SK-N-DZ (cell line): ENCODE results near the gene ADGRG7.

ENCODE experiments used
- DNase-seq: peaks from one replicate; pipeline ENCODE4 v3.0.0-alpha.2; 2015; ENCODE audit warnings: low spot score

The ADGRG7 gene

GRCh38 chr3:100698736-100699135 lies 89.3 kb downstream of the ADGRG7 start:
- DNase-seq: no peak

DNA sequence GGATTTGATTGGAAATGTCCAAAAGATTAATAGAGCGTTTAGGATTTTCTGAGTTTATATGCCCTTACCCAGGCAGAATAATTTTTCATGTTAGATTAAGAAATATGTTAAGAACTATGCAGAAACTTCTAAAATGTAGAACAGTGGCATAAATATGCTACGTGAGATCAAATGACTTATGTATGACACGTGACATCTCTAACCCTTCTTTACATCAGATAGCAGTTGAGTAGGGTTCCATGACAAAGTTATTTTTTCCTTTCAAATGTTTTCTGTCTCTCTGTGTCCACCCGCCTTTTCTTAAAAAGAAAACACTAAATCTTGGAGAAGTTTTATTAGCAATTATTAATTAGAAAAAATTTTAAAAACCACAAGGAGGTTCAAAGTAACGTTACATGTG lies 91.3 kb downstream of the ADGRG7 start:
- no peak for DNase-seq

- no peak for DNase-seq
These were observed 92.9 kb downstream of the ADGRG7 start for GRCh38 chr3:100702082-100702979.

DNA sequence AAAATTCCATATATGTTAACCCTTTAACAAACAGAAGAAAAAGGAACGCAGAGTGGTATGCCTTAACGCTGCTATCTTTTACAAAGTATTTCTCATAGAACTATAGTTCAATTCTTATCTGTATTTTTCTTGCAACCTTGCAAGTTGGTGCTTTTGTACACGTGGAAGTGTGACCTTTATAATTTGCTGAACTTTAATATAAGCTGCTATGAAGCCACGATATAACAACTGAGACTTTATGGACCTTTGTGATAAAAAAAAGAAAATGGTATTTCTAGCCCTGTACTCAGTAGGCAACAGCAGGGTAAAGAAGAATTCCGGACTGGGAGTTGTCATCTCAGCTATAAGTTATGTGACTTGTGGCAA lies 93.6 kb downstream of the ADGRG7 start:
- no peak for DNase-seq

DNA sequence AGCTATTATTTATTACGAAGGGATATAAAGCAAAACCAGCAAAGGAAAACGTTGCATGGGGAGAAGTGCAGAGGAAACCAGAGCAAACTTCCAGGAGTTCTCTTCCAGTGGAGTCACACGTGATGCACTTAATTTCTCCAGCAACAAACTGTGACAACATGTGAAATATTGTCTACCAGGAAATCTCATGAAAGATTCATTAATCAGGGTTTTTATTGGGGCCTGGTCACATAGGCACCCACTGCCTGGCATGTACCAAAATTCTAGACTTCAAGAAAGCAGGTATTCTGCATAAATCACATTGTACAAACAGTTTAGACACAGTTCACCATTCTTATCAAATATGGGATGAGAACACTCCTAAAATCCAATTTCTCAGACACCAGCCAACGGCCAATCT lies 94.5 kb downstream of the ADGRG7 start:
- no peak for DNase-seq

DNA sequence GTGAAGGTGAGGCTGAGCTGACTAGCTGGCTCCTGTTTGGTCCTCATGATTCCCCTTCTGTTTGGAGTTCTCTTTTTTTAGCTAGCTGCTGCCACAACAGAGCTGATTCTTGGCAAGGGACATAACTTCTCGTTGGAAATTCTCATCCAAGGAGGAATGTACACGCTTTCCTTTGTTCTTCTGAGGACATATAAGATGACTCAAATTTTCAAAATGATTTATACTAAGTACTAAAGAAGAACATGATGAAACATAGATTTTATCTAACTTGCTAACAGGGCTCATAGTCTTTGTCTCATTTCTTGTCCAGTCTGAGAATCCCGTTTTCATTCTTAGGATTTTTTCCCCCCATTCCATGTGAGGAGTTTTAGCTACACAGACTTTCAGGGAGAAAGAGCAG lies 97.0 kb downstream of the ADGRG7 start:
- DNase-seq: no peak

DNA sequence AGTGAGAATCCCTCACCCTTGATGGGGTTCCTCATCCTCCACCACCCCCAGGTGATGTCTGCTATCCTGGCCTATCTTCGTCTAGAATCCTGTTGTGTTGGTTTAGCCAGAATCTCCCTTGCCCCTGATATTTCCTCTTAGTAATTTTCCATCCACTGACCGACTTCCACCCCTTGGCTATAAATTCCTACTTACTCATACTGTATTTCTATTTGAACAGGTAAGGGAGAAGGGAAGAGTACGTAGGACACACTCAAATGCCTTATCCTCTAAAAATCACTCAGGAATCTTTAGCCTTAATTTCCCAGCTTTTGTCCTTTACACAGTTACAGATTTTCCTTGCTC lies 99.2 kb downstream of the ADGRG7 start:
- no peak for DNase-seq

DNA sequence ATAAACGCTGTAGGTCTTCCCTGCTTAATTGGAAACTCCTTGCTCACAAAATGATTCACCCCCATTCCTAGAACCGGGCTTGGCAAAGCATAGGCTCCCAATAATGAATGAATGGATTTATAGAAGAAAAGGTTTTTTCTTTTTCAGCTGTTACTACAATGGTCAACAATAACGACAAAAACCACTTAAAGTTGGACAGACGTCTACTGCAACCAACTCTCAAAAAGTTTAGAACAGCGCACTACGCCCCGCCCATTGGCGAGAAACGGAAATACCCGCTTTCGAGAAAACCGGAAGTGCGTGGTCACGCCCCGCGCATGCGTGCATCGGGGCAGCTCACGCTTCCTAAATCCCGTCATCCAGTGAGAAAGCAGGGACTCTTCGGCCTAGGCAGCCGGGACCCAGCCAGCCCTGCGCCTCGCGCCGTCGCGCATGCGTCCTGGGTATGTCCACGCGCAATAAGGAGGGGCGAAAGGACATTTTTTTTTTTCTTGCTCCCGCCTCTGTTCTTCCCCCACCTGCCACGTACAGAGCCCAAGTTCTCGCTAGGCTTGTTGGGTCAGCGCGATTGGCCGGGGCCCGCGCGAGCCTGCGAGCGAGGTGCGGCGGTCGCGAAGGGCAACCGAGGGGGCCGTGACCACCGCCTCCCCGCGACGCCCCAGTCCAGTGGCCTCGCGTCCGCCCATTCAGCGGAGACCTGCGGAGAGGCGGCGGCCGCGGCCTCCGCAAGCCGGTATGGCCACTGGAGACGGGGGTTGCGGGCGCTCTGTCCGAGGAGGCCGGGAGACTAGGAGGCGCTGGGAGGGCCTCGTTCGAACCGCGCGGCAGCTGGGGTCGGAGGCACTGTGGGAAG lies 99.8 kb downstream of the ADGRG7 start, which contains the start of gene TFG:
Gene TFG (plus strand): TSS at position 506 of the 853 bp plus-strand sequence. CDS start 4,192 bp downstream, outside the sequence.
- DNase-seq: peak; percentile 98

DNA sequence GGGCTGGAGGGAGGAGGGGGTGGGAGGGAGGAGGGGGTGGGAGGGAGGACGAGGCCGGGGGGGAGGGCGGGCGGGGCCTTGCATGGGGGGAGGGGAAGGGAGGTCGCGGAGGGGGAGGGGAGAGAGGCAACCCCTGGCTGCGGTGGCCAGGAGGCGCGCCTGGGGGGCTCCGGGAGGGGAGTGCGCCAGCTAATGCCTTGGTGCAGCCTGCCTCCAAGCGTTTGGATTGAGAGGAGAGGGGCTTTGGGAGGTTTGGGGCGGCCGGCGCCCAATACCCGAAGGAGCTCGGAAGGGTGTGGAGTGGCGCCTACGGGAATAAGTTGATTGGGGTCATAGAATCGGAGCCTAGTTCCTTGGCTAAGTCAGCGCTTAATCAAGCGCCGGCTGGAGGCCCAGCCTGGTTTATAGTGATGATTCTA lies 100.5 kb downstream of the ADGRG7 start:
- DNase-seq: peak; percentile 57

DNA sequence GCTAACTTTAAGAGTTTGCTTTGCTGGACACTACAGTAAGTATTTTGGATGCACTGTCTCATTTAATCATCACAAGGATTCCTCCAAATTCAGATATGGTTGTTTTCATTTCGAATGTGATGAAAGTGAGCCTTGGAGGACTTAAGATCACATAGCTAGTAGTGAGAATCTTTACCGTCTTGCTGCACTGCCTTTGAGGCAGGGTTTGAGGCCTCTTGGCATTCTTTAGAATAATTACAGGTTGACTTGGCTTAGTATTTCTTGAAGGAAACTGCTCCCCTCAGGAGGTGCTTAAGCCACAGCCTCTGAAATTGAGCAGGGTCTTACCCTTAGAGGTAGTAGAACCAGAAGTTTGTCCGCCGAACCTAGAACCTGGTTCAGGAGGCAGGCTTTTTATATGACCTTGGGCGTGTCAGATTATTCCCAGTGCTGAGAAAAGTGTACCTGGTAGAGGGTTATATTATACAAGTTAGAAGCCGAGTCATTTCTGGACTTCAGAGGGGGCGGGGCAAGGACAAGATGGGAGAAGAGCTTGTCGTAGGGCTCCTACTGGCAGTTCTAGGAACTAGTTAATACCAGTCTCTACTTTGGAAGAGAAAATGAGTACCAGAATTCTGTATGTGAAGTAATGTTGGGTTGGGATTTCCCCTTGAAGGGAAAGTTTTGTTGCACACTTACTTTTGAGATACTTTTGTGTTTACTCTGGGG lies 101.0 kb downstream of the ADGRG7 start:
- peak; percentile 53 for DNase-seq

DNA sequence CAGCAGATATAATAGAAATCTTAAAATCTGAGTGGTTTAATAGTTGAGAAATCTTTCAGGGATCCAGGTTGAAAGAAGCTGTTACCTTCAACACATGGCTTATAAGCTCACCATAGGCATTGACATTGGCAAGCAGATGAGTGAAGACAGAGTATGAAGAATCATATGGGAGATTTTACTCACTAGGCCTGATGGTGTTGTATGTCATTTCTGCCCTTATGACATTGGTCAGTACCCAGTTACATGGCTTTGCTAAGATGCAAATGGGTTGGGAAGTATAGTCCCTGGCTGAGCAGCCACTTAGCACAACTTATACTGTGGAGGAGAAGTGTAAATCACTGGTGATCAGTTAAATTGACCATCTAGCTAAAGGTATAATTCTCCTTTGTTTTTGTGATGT lies 105.8 kb downstream of the ADGRG7 start:
- DNase-seq: no peak

DNA sequence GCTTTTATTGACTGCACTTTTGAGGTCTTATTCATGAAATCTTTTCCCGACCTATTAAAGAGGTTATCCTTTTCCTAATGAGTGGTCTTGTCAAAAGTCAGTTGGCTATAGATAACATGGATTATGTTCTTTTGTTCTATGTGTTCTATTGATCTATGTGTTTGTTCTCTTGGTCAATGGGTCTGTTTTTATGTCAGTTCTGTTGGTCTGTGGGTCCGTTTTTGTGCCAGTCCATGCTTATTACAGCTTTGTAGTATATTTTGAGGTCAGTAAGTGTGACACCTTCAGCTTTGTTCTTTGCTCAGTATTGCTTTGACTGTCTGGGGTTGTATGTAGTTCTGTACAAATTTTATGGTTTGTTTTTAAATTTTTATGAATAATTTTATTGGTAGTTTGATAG lies 107.7 kb downstream of the ADGRG7 start:
- no peak for DNase-seq

GRCh38 chr3:100717637-100718487 lies 108.5 kb downstream of the ADGRG7 start:
- no peak for DNase-seq

DNA sequence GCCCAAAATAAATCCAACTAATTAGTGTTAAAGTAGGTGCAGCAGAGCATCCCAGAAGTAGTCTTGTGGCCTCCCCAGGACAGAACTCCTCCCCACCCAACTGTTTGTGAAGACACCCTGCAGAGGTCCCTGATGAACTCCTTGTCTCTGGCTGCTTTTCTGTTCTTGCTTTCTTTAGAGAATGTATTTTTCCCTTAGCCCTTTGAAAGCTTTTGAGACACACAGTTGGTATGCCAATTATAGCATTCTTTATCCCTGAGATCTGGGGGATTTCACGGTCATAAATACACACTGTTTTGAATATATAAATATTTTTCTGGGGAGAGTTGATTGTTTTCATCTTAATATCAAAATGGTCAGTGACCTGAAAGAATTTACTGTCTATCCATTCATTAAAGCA lies 109.7 kb downstream of the ADGRG7 start:
- no peak for DNase-seq

- DNase-seq: no peak
These were observed 111.0 kb downstream of the ADGRG7 start for GRCh38 chr3:100720426-100720825.

DNA sequence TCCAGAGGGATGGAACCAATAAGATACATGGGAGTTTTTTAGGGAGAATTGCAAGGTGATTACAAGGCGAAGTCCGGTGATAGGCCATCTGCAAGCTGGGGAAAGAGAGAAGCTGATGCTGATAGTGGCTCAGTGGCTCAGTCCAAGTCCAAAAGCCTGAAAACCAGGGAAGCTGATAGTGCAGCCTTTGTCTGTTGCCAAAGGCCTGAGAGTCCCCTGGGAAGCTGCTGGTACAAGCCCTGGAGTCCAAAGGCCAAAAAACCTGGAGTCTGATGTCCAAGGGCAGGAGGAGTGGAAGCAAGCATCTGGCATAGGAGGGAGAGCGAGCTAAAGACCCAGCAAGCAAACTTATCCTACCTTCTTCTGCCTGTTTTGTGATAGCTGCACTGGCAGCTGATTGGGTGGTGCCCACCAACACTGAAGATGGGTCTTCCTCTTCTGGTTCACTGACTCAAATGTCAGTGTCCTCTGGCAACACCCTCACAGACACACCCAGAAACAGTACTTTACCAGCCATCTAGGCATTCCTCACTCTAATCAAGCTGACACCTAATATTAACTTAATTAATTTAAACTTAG lies 116.6 kb downstream of the ADGRG7 start:
- DNase-seq: no peak

DNA sequence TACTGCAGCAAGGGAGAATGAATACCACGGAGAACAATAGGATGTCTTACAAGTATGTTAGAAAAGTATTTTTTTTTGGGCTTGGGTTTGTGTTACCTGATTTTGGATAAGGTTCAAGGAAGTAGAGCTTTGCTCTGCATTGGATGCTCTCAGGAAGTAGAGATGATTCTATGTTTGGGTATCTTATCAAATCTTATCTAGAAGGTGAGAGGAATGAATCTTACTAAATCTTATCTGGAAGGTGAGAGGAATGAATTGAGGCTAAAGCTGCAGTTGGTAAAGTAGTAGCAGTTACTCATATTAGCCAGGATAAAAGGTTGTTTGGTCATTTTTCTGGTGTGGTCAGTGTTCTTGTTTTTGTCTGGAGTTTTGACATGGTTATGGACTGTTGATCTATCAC lies 117.3 kb downstream of the ADGRG7 start:
- no peak for DNase-seq

- DNase-seq: no peak
These were observed 121.1 kb downstream of the ADGRG7 start for GRCh38 chr3:100730524-100730923.

DNA sequence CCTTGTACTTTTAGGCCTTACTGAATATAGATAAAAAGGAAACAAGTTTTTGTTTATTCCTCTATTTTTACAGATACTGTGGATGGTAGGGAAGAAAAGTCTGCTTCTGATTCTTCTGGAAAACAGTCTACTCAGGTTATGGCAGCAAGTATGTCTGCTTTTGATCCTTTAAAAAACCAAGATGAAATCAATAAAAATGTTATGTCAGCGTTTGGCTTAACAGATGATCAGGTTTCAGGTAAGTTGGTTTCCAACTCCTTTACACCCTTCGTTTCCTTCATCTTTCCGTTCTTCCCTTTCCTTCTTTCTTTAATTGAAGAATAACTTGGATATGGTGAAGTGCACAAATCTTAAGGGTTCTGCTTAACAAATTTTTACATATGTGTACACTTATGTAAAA lies 123.0 kb downstream of the ADGRG7 start:
- DNase-seq: no peak

- DNase-seq: no peak
These were observed 127.9 kb downstream of the ADGRG7 start for GRCh38 chr3:100737334-100737733.

GRCh38 chr3:100740207-100740606 lies 130.8 kb downstream of the ADGRG7 start:
- no peak for DNase-seq
